A549 (cell line): Measurements from ENCODE around the gene GAS6. TPM values are rescaled to one million over a fixed set of nuclear protein-coding genes. Genes with fewer than 3 reads are reported as not detected.
A peak's percentile ranks its signal among the peaks of the same experiment; 100 is the strongest.

Source experiments
- ATAC-seq, 2 experiments: fragments of 200-7000 bp in 1 of 2; fragments of >200 bp in 1 of 2; cut with Nextera tagmentation in 1 of 2; cut with Tn5 transposase in 1 of 2; 3 replicates each; pipeline versions ENCODE4 v1.8.0 to v1.9.1; 2018 to 2020; ENCODE audit warnings: mild to moderate bottlenecking in 1 of 2, moderate library complexity in 1 of 2
- CTCF ChIA-PET: fragments of 300-600 bp; sonication (Branson Sonifier 250); formaldehyde crosslinking; extraction: SDS; loops from one replicate; lab custom pipeline; 2021; ENCODE audit warnings: antibody characterized with exemption, inconsistent platforms; lab: Yijun Ruan, JAX
- POLR2A ChIA-PET: fragments of 350-600 bp; formaldehyde crosslinking; extraction: SDS; loops from one replicate; lab custom pipeline; 2021; ENCODE audit warnings: antibody characterized with exemption, inconsistent platforms; lab: Yijun Ruan, JAX
- DNase-seq, 2 experiments: peaks; one replicate each; pipeline versions ENCODE4 v3.0.0 to v3.0.0-alpha.2; 2011 to 2016; ENCODE audit warnings: low read depth in 1 of 2, low spot score in 1 of 2
- FAIRE-seq: peaks from 2 replicates; lab custom pipeline; 2011; peaks lifted over from hg19 to GRCh38; lab: Jason Lieb, UNC
- H3K27ac ChIP-seq, 2 experiments: fragments of >200 bp; sonication (Bioruptor Twin); formaldehyde crosslinking; 3 replicates each; pipeline ENCODE4 v1.5.1; 2016 to 2017
- H3K4me1 ChIP-seq: fragments of >200 bp; sonication (Bioruptor Twin); formaldehyde crosslinking; 3 replicates; pipeline ENCODE4 v1.6.1; 2016
- H3K4me2 ChIP-seq: fragments of >200 bp; sonication (Bioruptor Twin); formaldehyde crosslinking; 3 replicates; pipeline ENCODE4 v1.6.1; 2016
- H3K4me3 ChIP-seq: fragments of >200 bp; sonication (Bioruptor Twin); formaldehyde crosslinking; 3 replicates; pipeline ENCODE4 v1.5.1; 2016
- H3K9me3 ChIP-seq: fragments of >200 bp; sonication (Bioruptor Twin); formaldehyde crosslinking; 3 replicates; pipeline ENCODE4 v1.6.1; 2016
- BCL3 ChIP-seq: fragments of >200 bp; sonication (Bioruptor Twin); formaldehyde crosslinking; IDR thresholded peaks from 3 replicates; pipeline ENCODE4 v1.6.1; 2016
- CBX2 ChIP-seq: fragments of 200-600 bp; sonication (generic); IDR thresholded peaks from 2 replicates; pipeline ENCODE4 v1.6.1; 2016; ENCODE audit warnings: low read depth, mild to moderate bottlenecking, borderline replicate concordance
- CEBPB ChIP-seq, 2 experiments: fragments of >200 bp in 1 of 2; sonication (Bioruptor Twin) in 1 of 2; formaldehyde crosslinking in 1 of 2; IDR thresholded peaks; 2 replicates each; pipeline ENCODE4 v1.6.1; 2012 to 2016
- CHD2 ChIP-seq: fragments of 150-350 bp; IDR thresholded peaks from 2 replicates; pipeline ENCODE4 v1.6.1; 2014; ENCODE audit warnings: low read length; ENCODE audit not compliant: partially characterized antibody
- CHD4 ChIP-seq: fragments of 200-600 bp; sonication (generic); IDR thresholded peaks from 2 replicates; pipeline ENCODE4 v1.6.1; 2016; ENCODE audit warnings: antibody characterized with exemption, mild to moderate bottlenecking, borderline replicate concordance
- EP300 ChIP-seq, 2 experiments: fragments of >200 bp; sonication (Bioruptor Twin); formaldehyde crosslinking; IDR thresholded peaks; 2 replicates in 1 of 2; 3 replicates in 1 of 2; pipeline ENCODE4 v1.6.1; 2016 to 2017
- GATA3 ChIP-seq: IDR thresholded peaks from 2 replicates; pipeline ENCODE4 v1.6.1; 2012; ENCODE audit warnings: borderline replicate concordance
- HDAC2 ChIP-seq: fragments of 200-600 bp; sonication (generic); IDR thresholded peaks from 2 replicates; pipeline ENCODE4 v1.6.1; 2016
- KDM5A ChIP-seq: fragments of 200-600 bp; sonication (generic); IDR thresholded peaks from 2 replicates; pipeline ENCODE4 v1.6.1; 2016; ENCODE audit warnings: antibody characterized with exemption, mild to moderate bottlenecking
- MAFK ChIP-seq: fragments of 450-650 bp; IDR thresholded peaks from 2 replicates; pipeline ENCODE4 v1.6.1; 2014; ENCODE audit not compliant: partially characterized antibody
- NFE2L2 ChIP-seq: fragments of 150-350 bp; conservative IDR thresholded peaks from 2 replicates; pipeline ENCODE4 v1.6.1; 2014; ENCODE audit warnings: low read length
- NPAS2 ChIP-seq: fragments of 250-450 bp; sonication (Bioruptor Pico); IDR thresholded peaks from 2 replicates; pipeline ENCODE4 v1.8.0; 2022; ENCODE audit warnings: mild to moderate bottlenecking, moderate library complexity, borderline replicate concordance
- NR3C1 ChIP-seq: fragments of >200 bp; sonication (Bioruptor Twin); formaldehyde crosslinking; IDR thresholded peaks from 3 replicates; pipeline ENCODE4 v1.6.1; 2017
- RARB ChIP-seq: fragments of 250-450 bp; sonication (Bioruptor Pico); IDR thresholded peaks from 2 replicates; pipeline ENCODE4 v1.8.0; 2021; ENCODE audit warnings: mild to moderate bottlenecking, moderate library complexity
- REST ChIP-seq: fragments of 200-600 bp; sonication (generic); IDR thresholded peaks from 2 replicates; pipeline ENCODE4 v1.6.1; 2016; ENCODE audit warnings: antibody characterized with exemption, mild to moderate bottlenecking, moderate library complexity
- RFX5 ChIP-seq: fragments of 450-650 bp; IDR thresholded peaks from 2 replicates; pipeline ENCODE4 v1.7.1; 2014; ENCODE audit warnings: antibody characterized with exemption, mild to moderate bottlenecking, moderate library complexity
- WGBS: methylation state at CpG from one replicate; pipeline ENCODE4 v1.1.6; 2017; ENCODE audit errors: missing lambda C conversion rate; 5-methylcytosine and 5-hydroxymethylcytosine counted together
- polyA plus RNA-seq, 4 experiments: library from polyadenylated mRNA; depleted of rRNA in 3 of 4; stranded (reverse); fragments of >200 nt; fragmentation: RNase III in 1 of 4; extraction: RNeasy Plus Mini Kit Qiagen cat#74134 plus additional on column Dnase treatment in 1 of 4; gene quantifications; 2 replicates in 3 of 4; 3 replicates in 1 of 4; pipeline ENCODE4 v1.2.3, GENCODE V29; 2011 to 2017
- TF ChIP-seq, protein P1 (sequence below): fragments of 450-650 bp; IDR thresholded peaks from 2 replicates; pipeline ENCODE4 v1.6.1; 2014; ENCODE audit warnings: antibody characterized with exemption
- TF ChIP-seq, protein P2 (sequence below): IDR thresholded peaks from 2 replicates; pipeline ENCODE4 v1.6.1; 2012
- TF ChIP-seq, protein P3 (sequence below): fragments of 150-350 bp; IDR thresholded peaks from 2 replicates; pipeline ENCODE4 v1.6.1; 2014; ENCODE audit warnings: low read depth, mild to moderate bottlenecking, low read length

GAS6 gene
- polyA plus RNA-seq, 2 of the 4 experiments (the other 2 are of a cell fraction) = 3.5 to 5.7 TPM

DNA sequence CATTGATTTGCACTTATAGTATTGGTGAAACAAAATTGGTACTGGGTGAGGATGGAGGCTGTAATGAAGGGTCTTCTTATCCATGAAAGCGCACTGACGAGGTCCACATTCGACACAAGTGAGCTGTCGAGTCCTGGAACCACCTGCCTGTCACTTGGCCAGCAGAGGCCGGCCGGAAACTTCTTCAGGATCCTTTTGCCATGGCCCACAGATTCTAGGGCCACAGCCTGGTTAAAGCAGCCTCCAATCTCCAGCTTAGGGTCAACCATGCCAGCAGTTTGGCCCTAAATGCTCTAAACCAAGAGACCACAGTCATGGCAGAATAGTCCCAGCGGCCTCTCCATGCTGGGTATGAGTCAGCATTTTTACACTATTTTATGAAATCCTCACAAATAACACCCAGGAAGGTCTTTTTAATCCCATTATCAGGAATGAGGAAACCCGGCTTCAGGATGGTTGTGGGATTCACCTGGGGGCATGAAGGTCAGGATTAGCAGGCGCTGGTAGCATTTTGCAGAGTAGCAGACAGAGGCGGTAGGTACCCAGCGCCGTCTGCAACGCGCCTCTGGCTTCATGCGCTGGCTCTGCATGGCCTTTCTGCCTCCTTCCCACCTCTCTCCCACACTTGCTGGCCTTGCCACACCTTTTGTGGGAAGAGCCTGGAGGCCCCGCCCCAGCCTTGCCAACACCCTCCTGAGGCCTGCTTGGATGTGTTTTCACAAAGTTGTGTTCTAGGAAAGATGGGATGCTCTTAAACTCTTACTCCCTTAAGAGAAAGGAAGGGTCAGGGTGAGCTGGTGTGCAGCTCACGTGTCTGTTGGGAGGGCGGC, 15.2 kb downstream of the GAS6 start:
- no peak for FAIRE-seq
- H3K4me1 ChIP-seq = peaks cover 6% of the 10 kb centered on the region; the same call in 1 of the 3 replicates
- no peak overlapping the region for H3K4me2 ChIP-seq
- ChIA-PET CTCF (interaction anchor here (1.2 to 1.8 kb wide), 3 partner anchors 7 to 32 kb away, joined by 3 to 4 read pairs (median 3); no protein-coding TSS in a partner anchor), POLR2A (no interaction called here)
- H3K27ac ChIP-seq = peak overlapping the region; percentile 55 to 73; a peak in 5 of 6 replicates
- H3K4me3 ChIP-seq = no peak overlapping the region
- no peak for ATAC-seq
- 92% methylated on average over 15 of the region's 18 CpGs for WGBS
- DNase-seq = no peak
- H3K9me3 ChIP-seq = peaks cover 29% of the 10 kb centered on the region; the same call in 2 of the 3 replicates
- TF ChIP-seq MAFK = peak; percentile 85
- peak; percentile 64 for TF ChIP-seq NFE2L2
- TF ChIP-seq, protein P1, sequence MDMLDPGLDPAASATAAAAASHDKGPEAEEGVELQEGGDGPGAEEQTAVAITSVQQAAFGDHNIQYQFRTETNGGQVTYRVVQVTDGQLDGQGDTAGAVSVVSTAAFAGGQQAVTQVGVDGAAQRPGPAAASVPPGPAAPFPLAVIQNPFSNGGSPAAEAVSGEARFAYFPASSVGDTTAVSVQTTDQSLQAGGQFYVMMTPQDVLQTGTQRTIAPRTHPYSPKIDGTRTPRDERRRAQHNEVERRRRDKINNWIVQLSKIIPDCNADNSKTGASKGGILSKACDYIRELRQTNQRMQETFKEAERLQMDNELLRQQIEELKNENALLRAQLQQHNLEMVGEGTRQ = no peak

GRCh38 chr13:113848020-113848419, 15.9 kb downstream of the GAS6 start:
- TF ChIP-seq BCL3 = no peak
- TF ChIP-seq GATA3 = no peak
- TF ChIP-seq NR3C1 = no peak
- no peak for TF ChIP-seq KDM5A
- TF ChIP-seq, protein P2, sequence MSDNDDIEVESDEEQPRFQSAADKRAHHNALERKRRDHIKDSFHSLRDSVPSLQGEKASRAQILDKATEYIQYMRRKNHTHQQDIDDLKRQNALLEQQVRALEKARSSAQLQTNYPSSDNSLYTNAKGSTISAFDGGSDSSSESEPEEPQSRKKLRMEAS = no peak
- no peak for TF ChIP-seq NPAS2 (CRISPR knock-in tag)
- TF ChIP-seq CEBPB (IDR thresholded peaks at IDR 0.05) = no peak
- TF ChIP-seq CHD4 = no peak
- TF ChIP-seq RFX5 = no peak
- TF ChIP-seq, protein P3, sequence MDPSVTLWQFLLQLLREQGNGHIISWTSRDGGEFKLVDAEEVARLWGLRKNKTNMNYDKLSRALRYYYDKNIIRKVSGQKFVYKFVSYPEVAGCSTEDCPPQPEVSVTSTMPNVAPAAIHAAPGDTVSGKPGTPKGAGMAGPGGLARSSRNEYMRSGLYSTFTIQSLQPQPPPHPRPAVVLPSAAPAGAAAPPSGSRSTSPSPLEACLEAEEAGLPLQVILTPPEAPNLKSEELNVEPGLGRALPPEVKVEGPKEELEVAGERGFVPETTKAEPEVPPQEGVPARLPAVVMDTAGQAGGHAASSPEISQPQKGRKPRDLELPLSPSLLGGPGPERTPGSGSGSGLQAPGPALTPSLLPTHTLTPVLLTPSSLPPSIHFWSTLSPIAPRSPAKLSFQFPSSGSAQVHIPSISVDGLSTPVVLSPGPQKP = no peak
- TF ChIP-seq, protein P1 = no peak
- no peak for TF ChIP-seq CBX2
- TF ChIP-seq CHD2 = no peak
- no peak for TF ChIP-seq RARB (CRISPR knock-in tag)
- no peak for TF ChIP-seq EP300 (IDR thresholded peaks at IDR 0.05)
- TF ChIP-seq HDAC2 = no peak
- TF ChIP-seq REST = no peak
- peak overlapping the region in 1 of 2 experiments; percentile 73; a peak in 4 of 6 replicates for H3K27ac ChIP-seq
- no peak overlapping the region for H3K4me3 ChIP-seq
- peaks cover 6% of the 10 kb centered on the region; the same call in 1 of the 3 replicates for H3K4me1 ChIP-seq
- WGBS = 94% methylated on average over 8 of the region's 8 CpGs
- no peak for ATAC-seq
- CTCF ChIA-PET = interaction anchor here (1.4 to 1.8 kb wide), 2 partner anchors 8 to 32 kb away, joined by 3 to 4 read pairs; no protein-coding TSS in a partner anchor
- H3K9me3 ChIP-seq = peaks cover 29% of the 10 kb centered on the region; the same call in 2 of the 3 replicates
- POLR2A ChIA-PET = no interaction called here
- no peak overlapping the region for H3K4me2 ChIP-seq
- no peak for FAIRE-seq
- no peak for DNase-seq
